Erythroblast (primary cell): ENCODE results near the gene SYS1.

ENCODE experiments used
- GATA1 ChIP-seq: IDR thresholded peaks from 2 replicates; pipeline ENCODE4 v1.6.1; 2011; ENCODE audit warnings: low read depth, mild to moderate bottlenecking, control low read depth, low read length, moderate library complexity
- POLR2A ChIP-seq: IDR thresholded peaks from 2 replicates; pipeline ENCODE4 v1.6.1; 2011; ENCODE audit warnings: mild to moderate bottlenecking, low read length

DNA sequence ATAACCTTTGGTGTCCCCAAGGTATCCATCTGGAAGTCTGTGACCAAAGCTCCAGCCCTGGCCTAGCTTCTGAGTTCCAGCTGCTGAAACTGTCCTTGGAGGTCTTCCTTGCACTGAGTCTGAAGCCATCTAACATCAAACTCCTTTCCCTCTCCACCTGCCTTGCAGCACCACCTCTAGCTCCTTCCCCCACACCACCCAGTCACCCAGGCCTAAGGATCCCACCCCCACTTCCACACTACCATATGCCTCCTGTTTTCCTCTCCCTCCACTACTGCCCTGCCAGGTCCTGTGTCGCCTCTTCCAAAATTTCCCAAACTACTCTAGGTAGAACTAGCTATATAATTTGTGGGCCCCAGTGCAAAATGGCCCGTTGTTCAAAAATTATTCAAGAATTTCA, 44.0 kb upstream of the SYS1 start:
- TF ChIP-seq POLR2A (no peak), GATA1 (no peak)
